ENCODE data around the gene SLC46A3.
"Not testable (repeated sequence)": the region's sequence is repeated elsewhere in the genome, so short reads cannot be mapped to it uniquely, and the experiment has no call there.

SLC46A3 gene

DNA sequence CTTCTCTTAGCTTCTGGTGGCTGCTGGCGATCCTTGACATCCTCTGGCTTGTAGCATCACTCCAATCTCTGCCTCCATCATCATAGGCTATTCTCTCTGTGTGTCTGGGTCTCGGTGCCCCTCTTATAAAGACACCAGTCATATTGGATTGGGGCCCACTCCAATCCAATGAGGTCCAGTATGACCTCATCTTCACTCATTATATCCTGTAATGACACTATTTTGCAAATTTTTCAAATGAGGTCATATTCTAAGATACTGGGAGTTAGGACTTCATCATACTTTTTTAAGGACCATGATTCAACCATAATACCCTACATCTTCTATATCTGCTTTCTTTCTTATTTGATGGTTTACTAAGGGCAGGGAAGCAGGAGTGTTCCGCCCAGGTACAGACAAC lies 12.0 kb upstream of the SLC46A3 start:
- DNase-seq (ENCODE audit: low read depth), result no peak

DNA sequence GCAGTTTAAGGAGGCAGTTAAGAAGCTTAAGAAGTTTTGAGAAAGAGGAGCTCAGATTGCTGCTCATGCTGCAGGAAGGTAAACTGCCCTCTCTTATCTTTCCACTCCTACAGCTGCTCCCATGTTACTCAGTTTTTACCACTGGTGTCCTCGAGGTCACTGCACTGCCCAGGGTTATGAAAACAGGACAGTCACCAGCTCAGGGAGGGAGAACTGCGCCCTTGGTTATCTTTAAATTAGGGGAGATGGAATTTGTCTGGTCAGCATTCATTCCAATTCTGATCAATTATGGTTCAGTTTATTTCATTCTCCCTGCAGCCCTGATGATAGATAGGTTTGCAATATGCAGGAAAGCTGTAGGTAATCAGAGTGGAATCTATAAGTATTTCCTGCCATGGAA lies 10.8 kb upstream of the SLC46A3 start:
- no peak for DNase-seq (ENCODE audit: low read depth)

DNA sequence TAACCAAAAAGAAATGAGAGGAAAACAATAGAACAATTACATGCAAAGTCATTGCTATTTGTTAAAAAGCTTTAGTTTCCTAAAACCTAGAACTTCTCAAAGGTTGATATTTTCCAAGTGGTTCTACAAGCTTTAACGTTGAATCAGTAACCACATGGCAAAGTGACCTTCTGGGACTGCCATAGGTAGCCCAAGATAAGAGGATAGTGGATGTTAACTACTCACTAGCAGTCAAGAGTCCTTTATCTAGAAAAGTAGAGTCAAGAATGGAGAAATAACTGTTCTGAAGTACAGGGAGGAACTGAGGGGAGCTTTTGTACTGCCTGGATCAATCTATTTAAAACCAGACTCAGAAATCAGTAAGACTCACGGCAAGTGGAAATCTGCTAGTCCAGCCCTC lies 9.9 kb upstream of the SLC46A3 start:
- no peak for DNase-seq (ENCODE audit: low read depth)

DNA sequence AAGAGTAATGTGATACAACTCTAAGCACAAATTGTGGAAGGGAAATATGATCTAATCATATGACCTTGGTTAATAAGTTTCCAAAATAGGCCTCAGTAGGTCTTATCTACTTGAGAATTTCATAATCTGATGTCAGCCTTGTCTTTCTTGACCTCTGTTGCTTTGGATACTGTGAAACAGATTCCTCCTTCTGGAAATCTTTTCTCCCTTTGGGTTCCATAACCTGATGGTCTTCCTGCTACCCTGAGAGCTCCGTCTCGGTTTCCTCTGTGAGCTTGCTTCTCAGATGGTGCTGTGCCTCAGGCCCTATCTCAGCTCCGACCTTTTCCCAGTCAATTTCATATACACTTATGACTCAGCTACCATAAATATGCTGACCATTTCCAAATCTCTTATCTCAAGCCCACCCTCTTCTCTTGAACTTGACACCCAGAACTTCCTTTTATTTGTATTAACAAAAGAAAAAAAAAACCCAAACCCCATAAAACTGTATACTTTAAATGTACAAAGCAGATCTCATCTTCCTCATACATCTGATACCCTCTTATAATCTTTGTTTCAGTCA lies 6.4 kb upstream of the SLC46A3 start:
- no peak for DNase-seq (ENCODE audit: low read depth)

DNA sequence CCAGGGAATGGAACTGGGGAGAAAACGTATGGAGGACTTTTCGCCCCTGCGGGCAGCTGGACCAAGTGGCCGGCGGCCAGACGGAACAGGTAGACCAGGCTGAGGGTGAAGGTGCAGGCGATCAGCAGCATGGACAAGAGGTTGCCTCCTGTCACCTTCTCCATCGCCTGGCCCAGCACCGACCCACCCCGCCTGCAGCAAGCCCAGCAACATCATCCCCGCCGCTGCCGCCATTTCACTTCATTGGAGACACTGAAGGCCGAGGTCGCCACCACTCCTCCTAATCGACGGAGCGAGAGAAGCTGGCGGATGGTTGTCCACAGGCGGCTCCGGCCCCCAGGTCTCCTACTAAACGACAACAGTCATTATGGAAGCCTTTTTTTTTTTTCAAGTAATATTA lies 5.0 kb upstream of the SLC46A3 start:
- DNase-seq (ENCODE audit: low read depth), result no peak

DNA sequence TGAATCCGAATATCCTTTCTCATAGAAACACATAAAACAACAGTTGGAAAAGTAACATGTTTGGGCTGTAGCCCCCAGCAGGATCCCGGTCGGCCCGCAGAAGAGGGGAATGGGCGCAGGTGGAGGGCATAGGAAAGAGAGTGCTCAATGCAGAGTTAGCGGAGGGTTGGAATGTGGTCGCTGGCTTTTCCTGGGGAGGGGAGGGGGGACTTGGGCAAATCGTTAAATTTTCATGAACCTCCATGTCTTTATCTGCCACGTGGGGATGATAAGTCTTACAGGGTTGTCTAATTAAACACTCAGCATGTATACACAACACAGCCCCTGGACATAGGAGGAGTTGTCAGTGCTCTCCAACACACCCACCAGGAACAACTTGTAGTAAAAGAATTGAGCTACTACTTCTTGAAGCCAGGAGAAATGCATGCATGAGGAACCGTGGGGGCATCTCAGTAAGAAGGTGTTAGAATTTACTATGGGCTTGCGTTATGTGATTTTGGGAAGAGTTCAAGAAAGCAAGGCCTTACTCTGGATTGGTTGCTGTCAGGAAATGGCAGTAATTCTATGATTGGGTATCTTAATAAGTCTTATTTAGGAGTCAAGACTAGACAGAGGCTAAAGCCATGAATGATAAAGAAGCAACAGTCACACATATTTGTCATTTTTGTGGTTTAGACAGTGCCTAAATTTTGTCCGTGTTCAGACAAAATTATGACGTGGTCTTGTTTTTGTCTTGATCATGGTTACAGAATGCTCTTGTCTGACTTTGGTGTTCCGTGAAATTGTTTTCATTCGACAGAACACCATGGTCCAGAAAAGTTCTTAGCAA lies 671 bp upstream of the SLC46A3 start:
- no peak for DNase-seq (ENCODE audit: low read depth)

DNA sequence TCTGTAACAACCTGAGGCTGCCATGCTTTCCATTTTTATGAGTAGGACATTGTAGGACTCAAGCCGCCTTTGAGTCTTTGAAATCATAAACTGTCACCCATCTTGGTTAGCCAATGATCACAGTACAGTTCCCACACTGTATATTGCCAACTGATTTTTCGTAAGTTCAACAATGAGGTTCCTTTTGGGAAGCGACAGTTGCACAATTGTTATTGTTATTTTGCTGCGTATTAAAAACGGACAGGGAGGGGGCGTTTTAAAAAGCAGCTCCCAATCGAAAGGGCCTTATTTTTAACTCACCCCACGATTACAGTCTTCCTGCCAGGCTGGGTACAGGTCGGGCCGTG lies 601 bp downstream of the SLC46A3 start:
- no peak for DNase-seq (ENCODE audit: low read depth)

DNA sequence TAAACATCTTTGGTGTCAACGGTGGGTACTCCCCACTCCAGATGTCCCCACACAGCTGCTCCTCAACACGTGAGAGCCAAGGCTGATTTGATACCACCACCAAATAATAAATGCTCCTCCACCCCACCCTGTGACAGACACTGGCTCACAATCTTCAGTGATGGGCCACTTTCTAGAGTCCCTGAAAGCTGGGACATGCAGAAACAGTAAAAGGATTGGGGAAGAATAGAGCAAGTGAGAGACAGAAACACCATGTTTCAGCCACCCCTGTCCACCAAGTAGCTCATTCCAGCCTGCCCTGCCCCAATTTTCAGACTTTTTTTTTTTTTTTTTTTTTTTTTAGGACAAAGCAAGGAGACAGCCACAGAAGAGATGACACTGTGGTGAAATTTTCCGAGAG lies 1.6 kb downstream of the SLC46A3 start:
- no peak for DNase-seq (ENCODE audit: low read depth)

DNA sequence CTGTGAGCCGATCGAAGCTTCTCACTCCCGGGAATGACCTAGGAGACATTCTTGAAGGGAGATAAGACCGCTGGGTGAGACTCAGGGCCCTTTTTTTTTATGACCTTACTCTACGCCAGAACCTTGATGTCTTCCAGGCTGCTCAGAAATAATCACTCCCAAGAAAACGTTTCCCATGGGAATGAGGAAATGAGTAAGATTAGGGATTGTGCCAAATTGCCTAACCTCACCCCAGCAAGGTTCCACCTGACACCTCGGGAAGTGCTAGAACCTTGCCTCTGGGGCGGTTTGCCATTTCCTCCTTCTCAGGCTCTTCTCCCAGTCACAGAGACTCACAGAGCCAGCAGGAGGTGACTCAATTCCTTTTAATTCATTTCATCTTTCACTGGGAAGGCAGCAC lies 2.3 kb downstream of the SLC46A3 start:
- DNase-seq (ENCODE audit: low read depth), result no peak

DNA sequence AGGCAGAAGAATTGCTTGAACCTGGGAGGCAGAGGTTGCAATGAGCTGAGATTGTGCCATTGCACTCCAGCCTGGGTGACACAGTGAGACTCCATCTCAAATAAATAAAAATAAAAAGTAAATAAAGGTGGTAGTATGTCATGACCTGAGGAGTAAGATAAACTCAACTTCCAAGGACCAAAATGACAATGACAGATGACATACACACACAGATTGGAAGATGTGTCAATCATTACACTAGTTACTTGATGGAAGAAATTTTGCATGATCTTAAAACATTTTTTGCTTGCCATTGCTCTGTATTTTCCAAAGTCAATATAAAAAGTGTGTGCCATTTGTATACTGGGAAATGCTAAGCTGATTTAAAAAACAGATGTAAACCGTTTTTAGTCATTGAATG lies 4.1 kb downstream of the SLC46A3 start:
- no peak for DNase-seq (ENCODE audit: low read depth)

DNA sequence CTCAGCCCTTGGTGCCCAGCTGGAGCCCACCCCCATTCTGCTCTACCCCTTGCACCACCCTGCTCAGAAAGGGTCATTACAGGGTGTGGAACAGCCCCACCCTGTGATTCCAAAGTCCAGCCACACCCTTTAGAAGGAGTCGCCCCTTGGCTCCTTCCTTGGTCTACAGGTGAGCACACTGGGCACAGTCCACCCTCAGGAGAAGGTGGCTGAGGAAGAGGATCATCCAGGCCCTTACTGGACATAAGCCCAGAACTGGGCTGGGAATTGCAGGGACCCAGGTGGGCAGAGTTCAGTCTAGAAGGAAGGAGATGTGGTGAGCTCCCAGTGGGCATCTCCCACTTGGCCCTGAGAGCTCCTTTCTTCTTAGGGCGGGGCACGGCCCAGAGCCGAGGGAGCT lies 8.6 kb downstream of the SLC46A3 start:
- no peak for DNase-seq (ENCODE audit: low read depth)

DNA sequence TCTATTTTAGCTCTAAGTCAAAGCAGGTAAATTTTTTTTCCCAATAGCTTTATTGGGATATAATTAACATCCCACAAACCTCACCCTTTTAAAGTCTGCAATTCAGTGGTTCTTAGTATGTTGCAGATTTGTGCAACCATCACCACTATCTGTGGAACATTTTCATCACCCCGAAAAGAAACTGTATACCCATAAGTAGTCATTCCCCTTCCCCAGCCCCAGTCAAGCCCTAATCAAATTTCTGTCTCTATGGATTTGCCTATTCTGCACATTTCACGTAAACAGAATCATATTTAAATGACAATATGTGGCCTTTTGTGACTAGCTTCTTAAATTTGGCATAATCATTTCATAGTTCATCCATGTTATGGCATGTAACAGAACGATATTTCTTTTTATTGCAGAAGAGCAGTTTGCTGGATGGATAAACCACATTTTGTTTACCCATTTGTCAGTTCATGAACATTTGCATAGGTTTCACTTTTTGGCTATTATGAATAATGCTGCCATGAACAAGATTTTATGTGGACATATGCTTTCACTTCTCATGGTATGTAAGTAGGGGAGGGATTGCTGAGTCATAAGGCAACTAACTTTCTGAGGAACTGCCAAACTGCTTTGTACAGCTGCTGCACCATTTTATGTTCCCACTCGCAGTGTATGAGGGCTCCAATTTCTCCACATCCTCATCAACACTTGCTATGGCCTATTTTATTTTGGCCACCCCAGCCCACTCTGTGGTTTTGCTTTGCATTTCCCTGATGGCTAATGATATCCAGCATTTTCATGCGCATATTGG lies 10.9 kb downstream of the SLC46A3 start:
- DNase-seq (ENCODE audit: low read depth), result no peak

DNA sequence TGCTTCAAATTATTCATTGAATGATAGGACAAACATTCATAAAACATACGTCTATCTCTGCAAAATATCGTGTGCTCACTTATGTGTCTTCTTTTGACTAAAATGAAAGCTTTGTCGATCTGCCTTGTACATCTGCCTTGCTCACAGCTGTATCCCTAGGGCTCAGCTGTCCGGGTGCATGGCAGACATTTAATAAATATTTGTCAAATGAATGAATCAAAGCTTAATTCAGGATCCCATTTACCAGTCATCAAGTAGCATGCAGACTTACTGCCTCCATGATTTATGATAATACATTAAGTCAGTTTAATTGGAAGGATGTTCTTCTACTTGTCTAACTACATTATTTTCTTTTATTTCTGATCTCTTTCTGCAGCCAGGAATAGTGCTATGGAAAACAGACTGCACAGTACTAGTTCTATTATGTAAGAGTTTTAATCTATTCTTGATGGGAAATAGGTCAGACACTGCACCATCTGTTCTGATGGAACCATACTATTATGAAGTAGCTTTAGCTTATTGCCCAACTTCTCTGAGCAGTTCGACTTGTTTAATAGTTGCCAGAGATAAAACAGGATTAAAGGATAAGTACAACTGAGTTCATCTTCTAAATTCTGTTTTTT lies 13.2 kb downstream of the SLC46A3 start:
- no peak for DNase-seq (ENCODE audit: low read depth)

DNA sequence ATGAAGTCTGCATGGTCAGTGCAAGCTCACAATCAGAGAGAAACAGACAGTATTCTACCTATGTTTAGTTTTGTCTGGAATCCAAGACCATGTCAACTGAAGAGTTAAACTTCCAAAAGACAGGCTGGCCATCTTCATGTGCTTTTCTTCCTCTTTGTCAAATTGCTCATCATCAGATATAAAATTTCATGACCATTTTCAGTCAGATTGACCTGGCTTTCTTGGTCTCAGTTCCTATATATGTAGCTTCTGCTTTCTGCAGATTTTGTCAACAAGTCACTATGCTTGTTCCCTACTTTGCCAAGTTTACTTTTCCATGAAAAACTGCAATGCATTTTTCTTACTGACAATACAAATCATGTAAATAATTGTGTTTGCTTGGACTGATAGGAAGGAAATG lies 13.9 kb downstream of the SLC46A3 start:
- no peak for DNase-seq (ENCODE audit: low read depth)

DNA sequence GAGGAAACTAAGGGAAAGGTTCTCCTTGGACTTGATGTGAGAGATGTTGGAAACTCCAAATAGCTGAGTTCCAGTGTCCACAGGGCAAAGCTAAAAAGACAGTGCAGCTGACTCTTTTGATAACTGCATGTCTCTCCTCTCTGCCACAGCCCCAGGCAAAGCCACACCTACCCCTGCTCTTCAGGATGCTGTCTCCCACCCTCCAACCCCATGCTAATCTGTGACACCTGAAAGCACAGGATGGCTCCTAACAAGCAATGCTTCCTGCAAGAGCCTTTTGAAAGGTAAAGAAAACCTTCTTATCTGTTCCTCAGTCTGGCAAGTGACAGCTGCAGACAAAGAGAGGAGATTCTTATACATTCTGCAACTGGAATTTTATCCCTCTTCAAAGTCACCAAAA lies 14.5 kb downstream of the SLC46A3 start:
- DNase-seq (ENCODE audit: low read depth), result no peak

DNA sequence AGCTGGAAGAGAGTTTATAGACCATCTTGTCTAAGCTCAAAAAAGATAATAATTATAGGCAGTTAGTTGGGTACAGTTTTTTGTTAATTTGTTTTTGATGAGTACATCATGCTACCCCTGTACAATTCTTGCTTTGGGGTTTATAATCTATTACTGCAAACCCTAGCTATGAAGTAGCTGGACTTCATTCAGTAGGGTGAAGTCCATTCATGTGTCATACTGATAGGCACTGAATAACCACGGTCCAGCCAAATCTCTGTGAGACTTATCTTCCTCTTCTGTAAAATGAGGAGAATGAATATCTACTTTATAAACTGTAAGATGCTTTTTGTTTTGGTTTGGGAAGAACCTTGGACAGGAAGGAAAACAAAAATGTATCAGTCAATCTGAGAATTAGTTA lies 19.5 kb downstream of the SLC46A3 start:
- DNase-seq (ENCODE audit: low read depth), result no peak

DNA sequence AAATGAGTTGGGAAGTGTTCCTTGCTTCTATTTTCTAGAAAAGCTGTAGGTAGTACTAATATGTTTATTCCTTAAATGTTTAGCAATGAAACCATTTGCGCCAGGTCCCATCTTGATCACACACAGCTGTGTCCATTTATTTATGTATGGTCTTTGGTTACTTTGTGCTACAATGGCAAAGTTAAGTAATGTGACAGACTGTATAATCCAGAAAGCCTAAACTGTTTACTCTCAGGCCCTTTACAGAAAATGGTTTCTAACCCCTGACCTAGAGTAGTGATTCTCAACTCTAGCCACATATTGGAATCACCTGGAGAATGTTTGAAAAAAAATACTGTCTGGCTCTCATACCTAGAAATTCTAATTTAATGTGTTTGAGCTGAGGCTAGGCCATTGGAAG lies 21.3 kb downstream of the SLC46A3 start:
- DNase-seq (ENCODE audit: low read depth), result no peak

DNA sequence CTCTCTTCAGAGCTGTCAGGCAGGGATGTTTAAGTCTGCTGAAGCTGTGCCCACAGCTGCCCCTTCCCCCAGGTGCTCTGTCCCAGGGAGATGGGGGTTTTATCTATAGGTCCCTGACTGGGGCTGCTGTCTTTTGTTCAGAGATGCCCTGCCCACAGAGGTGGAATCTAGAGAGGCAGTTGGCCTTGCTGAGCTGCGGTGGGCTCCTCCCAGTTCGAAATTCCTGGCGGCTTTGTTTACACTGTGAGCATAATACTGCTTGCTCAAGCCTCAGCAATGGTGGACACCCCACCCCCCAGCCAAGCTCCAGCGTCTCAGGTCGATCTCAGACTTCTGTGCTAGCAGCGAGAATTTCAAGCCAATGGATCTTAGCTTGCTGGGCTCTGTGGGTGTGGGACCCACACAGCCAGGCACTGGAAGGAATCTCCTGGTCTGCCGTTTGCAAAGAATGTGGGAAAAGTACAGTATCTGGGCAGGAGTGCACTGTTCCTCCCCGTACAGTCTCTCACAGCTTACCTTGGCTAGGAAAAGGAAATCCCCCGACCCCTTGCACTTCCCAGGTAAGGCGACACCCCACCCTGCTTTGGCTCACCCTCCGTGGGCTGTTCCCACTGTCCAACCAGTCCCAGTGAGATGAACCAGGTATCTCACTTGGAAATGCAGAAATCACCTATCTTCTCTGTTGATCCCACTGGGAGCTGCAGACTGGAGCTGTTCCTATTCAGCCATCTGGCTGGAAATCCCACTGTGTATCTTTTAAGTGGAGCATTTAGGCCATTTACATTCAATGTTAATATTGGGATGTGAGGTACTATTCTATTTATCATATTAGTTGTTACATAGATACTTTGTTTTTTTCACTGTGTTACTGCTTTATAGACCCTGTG lies 24.9 kb downstream of the SLC46A3 start:
- not testable (repeated sequence) for DNase-seq (ENCODE audit: low read depth)

DNA sequence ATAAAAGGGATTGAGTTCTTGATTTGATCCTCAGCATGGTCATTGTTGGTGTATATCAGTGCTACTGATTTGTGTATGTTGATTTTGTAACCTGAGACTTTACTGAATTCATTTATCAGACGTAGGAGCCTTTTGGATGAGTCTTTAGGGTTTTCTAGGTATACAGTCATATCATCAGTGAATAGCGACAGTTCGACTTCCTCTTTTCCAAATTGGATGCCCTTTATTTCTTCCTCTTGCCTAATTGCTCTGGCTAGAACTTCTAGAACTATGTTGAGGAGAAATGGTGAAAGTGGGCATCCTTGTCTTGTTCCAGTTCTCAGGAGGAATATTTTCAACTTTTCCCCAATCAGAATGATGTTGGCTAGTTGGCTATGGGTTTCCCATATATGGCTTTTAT lies 32.9 kb downstream of the SLC46A3 start:
- DNase-seq (ENCODE audit: low read depth), result no peak

DNA sequence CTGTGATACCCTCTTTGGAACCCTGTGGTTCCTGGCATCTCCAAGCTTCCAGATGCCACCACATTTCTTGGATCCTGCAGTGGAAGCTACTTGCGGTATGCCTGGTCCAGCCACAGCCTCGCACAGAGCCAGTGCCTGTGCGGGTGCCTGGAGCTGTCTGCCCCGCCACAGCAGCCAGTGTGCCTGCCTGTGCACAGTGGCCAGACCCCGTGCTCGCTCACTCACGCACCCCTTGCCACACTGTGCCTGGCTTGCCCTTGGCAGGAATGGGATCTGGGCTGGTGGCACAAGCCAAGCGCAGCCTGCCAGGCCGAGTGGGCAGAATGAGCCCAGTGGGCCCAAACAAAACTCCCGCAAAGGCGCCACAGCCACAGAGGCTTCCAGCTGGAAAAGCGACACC lies 33.7 kb downstream of the SLC46A3 start:
- DNase-seq (ENCODE audit: low read depth), result no peak

DNA sequence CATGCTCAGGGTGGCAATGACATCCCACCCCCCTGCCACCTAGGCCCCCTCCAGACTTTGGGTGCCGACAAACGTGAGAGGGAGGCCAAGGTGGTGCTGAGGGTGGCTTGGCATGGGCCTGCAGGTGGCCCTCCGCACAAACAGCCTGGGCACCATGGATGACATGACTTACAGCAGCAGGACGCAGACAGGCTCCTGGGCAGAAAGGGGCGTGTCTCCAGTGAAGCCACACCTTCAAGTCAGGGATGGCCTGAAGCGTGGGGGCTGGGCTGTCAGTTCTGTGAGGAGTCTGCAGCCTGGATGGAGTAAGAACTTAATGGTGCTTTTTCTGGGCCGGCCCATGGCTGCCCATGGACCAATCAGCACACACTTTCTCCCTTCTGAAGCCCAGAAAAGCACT lies 34.5 kb downstream of the SLC46A3 start:
- no peak for DNase-seq (ENCODE audit: low read depth)

DNA sequence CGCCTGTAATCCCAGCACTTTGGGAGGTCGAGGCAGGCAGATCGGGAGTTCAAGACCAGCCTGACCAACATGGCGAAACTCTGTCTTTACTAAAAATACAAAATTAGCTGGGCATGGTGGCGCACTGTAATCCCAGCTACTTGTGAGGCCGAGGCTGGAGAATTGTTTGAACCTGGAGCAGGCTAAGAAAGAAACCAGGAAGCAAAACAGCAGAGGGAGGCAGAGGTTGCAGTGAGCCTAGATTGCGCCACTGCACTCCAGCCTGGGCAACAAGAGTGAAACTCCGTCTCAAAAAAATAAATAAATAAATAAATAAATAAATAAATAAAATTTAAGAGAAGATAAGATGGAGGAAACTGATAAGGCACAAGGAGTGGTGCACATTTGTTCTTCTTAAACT lies 35.6 kb downstream of the SLC46A3 start:
- DNase-seq (ENCODE audit: low read depth), result not testable (repeated sequence)
